ENCODE results near the gene MRNIP.

GRCh38 chr5:179852993-179853547 is 5.5 kb downstream of the MRNIP start:
- TF ChIP-seq GATA2 (IDR thresholded peaks at IDR 0.05; ENCODE audit: low read depth, low read length) (no peak), GATA3 (IDR thresholded peaks at IDR 0.05; ENCODE audit: low read depth, low read length) (no peak)
